ENCODE measurements around the gene TAC4.

The TAC4 gene, protein sequence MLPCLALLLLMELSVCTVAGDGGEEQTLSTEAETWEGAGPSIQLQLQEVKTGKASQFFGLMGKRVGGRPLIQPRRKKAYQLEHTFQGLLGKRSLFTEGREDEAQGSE

GRCh38 chr17:49848019-49848473 is at the start of gene TAC4:
Gene TAC4 (minus strand): TSS chr17:49848069. CDS start chr17:49848017, 52 bp downstream.
- TF ChIP-seq CTCF (IDR thresholded peaks at IDR 0.05; ENCODE audit: insufficient read depth, missing control alignments): no peak
- FAIRE-seq: no peak
- no peak for DNase-seq (ENCODE audit: insufficient read length, low spot score)

- TF ChIP-seq CTCF (IDR thresholded peaks at IDR 0.05; ENCODE audit: insufficient read depth, missing control alignments): no peak
- FAIRE-seq: no peak
- no peak for DNase-seq (ENCODE audit: insufficient read length, low spot score)
These were observed 49.0 kb upstream of the TAC4 start for GRCh38 chr17:49896860-49897259.

- no peak for TF ChIP-seq CTCF (IDR thresholded peaks at IDR 0.05; ENCODE audit: insufficient read depth, missing control alignments)
- FAIRE-seq: no peak
- no peak for DNase-seq (ENCODE audit: insufficient read length, low spot score)
These were observed 48.4 kb upstream of the TAC4 start for GRCh38 chr17:49896222-49896621.

DNA sequence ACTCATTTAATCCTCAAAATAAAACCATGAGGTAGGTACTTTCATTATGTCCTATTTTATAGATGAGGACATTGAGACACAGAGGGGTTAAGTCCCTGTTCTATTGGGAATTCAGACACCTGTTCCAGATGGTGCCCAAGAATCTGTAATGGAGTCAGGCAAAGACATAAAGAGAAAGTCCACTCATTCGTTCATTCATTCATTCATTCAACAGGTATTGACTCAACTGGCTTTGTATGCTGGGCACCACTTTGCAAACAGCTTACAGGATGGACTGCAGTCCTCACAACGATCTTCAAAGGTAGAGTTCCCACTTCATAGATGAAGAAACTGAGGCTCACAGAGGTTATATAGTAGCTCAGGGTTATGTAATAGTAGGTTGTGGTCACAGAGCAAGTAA is 47.9 kb upstream of the TAC4 start:
- DNase-seq (ENCODE audit: insufficient read length, low spot score): no peak
- FAIRE-seq: no peak
- no peak for TF ChIP-seq CTCF (IDR thresholded peaks at IDR 0.05; ENCODE audit: insufficient read depth, missing control alignments)

DNA sequence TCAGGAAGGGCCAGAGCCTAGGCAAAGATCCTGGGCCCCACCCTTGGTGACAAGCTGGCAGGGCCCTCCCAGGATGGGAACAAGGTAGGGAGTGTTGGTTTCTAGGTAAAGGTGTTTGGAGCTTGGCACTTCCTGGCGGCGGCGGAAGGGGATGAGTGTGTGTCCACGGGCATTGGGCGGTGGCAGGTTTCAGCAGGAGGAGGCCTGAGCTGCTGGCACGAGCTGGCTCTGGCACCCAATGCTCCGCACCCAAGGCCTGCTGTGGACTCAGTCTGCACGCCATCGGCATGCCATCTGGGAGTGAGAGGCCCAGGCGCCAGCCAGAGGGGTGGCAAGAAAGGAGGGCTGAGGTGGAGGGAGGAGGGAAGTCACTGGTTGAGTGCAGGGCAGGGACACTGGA is 46.9 kb upstream of the TAC4 start:
- no peak for DNase-seq (ENCODE audit: insufficient read length, low spot score)
- FAIRE-seq: no peak
- TF ChIP-seq CTCF (IDR thresholded peaks at IDR 0.05; ENCODE audit: insufficient read depth, missing control alignments): no peak

GRCh38 chr17:49891694-49892389 is 44.0 kb upstream of the TAC4 start:
- no peak for DNase-seq (ENCODE audit: insufficient read length, low spot score)
- TF ChIP-seq CTCF (IDR thresholded peaks at IDR 0.05; ENCODE audit: insufficient read depth, missing control alignments): no peak
- FAIRE-seq: no peak

GRCh38 chr17:49891271-49891670 is 43.4 kb upstream of the TAC4 start:
- no peak for TF ChIP-seq CTCF (IDR thresholded peaks at IDR 0.05; ENCODE audit: insufficient read depth, missing control alignments)
- no peak for FAIRE-seq
- no peak for DNase-seq (ENCODE audit: insufficient read length, low spot score)

Data from D721Med (cell line).